K562 treated with DMSO at 1 percent for 4 hours (cell line): ENCODE data around the gene NUCB2. TPM values are rescaled to one million over a fixed set of nuclear protein-coding genes. Genes with fewer than 3 reads are reported as not detected.

Experiments
- total RNA-seq: library from RNA; unstranded; fragments of 300-600 nt; gene quantifications from 2 replicates; pipeline ENCODE4 v1.2.3, GENCODE V29; 2022; ENCODE audit not compliant: insufficient read depth

NUCB2 gene
- total RNA-seq = 118 and 142 TPM in 2 replicates

GRCh38 chr11:17276236-17277023 is at the start of gene NUCB2:
TSS of gene NUCB2 (plus strand) at chr11:17276739. CDS start at chr11:17295324, 18,585 bp downstream.

DNA sequence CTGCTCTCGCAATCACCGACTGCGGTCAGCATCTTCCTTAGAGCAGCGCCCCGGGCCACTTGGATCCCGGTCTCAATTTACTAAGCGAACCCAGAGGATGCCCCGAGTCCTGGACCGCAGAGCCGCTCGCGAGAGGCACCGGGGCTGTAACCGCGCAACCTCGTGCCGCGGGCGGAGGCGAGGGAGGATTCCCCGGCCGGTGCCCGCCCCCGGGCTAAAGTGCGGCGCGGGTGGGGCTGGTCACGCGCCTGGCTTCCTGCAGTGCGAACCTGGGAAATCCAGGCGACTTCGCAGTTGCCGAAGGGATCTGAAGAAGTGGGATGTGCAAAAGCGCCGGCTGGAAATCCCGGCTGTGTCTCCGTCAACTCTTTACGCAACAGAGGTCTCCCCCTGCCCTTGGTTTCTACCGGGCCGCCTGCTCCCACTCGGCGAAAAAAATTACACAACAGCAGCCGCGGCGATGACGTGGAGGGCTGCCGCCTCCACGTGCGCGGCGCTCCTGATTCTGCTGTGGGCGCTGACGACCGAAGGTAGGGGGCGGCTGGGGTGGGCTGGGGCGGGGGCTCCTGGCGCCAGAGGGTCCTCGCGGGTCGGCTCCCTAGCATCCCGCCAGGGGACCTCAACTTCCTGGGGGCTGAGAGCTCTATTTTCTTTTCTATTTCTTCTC is 75.1 kb downstream of the NUCB2 start, which contains the start of gene NCR3LG1:
Gene NCR3LG1 (plus strand): TSS at position 291 of the 667 bp plus-strand sequence. CDS start 170 bp downstream, at position 461.

Other genes starting within 250 kb of the NUCB2 start
- gene RPS13, start 199.1 kb upstream of the NUCB2 start, total RNA-seq = 2,251 and 2,385 TPM in 2 replicates
- 6.0 and 8.1 TPM in 2 replicates for gene PIK3C2A, start 68.8 kb upstream of the NUCB2 start, total RNA-seq
- 5.1 and 5.3 TPM in 2 replicates for gene NCR3LG1, start 75.1 kb downstream of the NUCB2 start, total RNA-seq
- 0.56 and 1.0 TPM in 2 replicates for gene KCNJ11, start 111.9 kb downstream of the NUCB2 start, total RNA-seq
- gene ABCC8, start 200.1 kb downstream of the NUCB2 start, total RNA-seq = not detected in 2 replicates